H9 (cell line): ENCODE results near the gene DMD. TPM values are rescaled to one million over a fixed set of nuclear protein-coding genes. Genes with fewer than 3 reads are reported as not detected.

ENCODE experiments used
- DNase-seq: peaks from one replicate; pipeline ENCODE4 v3.0.0-alpha.2; 2017
- H2AFZ ChIP-seq: one replicate; pipeline ENCODE4 v1.6.1; 2013; ENCODE audit warnings: mild to moderate bottlenecking, low read length, control low read depth, moderate library complexity
- H2AK5ac ChIP-seq: 2 replicates; pipeline ENCODE4 v1.6.1; 2013; ENCODE audit warnings: low read length, control low read depth, mixed read lengths; ENCODE audit not compliant: insufficient read length
- H2BK120ac ChIP-seq: one replicate; pipeline ENCODE4 v1.6.1; 2013; ENCODE audit warnings: low read depth, mild to moderate bottlenecking, low read length, control low read depth, inconsistent platforms; ENCODE audit not compliant: poor library complexity, severe bottlenecking
- H2BK12ac ChIP-seq: 2 replicates; pipeline ENCODE4 v1.6.1; 2013; ENCODE audit warnings: low read length, control low read depth, mixed read lengths, low read depth; ENCODE audit not compliant: insufficient read length
- H2BK15ac ChIP-seq: 2 replicates; pipeline ENCODE4 v1.6.1; 2013; ENCODE audit warnings: low read depth, low read length, control low read depth
- H2BK20ac ChIP-seq: one replicate; pipeline ENCODE4 v1.6.1; 2013; ENCODE audit warnings: low read depth, mild to moderate bottlenecking, low read length, control low read depth, inconsistent platforms; ENCODE audit not compliant: poor library complexity, severe bottlenecking
- H2BK5ac ChIP-seq: 2 replicates; pipeline ENCODE4 v1.6.1; 2013; ENCODE audit warnings: low read length, control low read depth, mixed read lengths; ENCODE audit not compliant: insufficient read length
- H3K14ac ChIP-seq: 2 replicates; pipeline ENCODE4 v1.6.1; 2013; ENCODE audit warnings: low read length, control low read depth; ENCODE audit not compliant: insufficient read depth
- H3K18ac ChIP-seq: 2 replicates; pipeline ENCODE4 v1.6.1; 2013; ENCODE audit warnings: low read depth, mild to moderate bottlenecking, mixed read lengths, low read length, control low read depth; ENCODE audit not compliant: insufficient read length
- H3K23ac ChIP-seq: 2 replicates; pipeline ENCODE4 v1.6.1; 2013; ENCODE audit warnings: low read length, control low read depth, mixed read lengths, low read depth; ENCODE audit not compliant: insufficient read length
- H3K23me2 ChIP-seq: 2 replicates; pipeline ENCODE4 v1.6.1; 2013; ENCODE audit warnings: low read depth, mild to moderate bottlenecking, mixed read lengths, low read length, control low read depth; ENCODE audit not compliant: insufficient read length, poor library complexity, severe bottlenecking
- H3K27ac ChIP-seq: 2 replicates; pipeline ENCODE4 v1.5.1; 2013; ENCODE audit warnings: low read length, control low read depth, mixed read lengths, low read depth; ENCODE audit not compliant: insufficient read length
- H3K27me3 ChIP-seq: 2 replicates; pipeline ENCODE4 v1.6.1; 2013; ENCODE audit warnings: low read length, control low read depth, inconsistent platforms; ENCODE audit not compliant: insufficient read depth
- H3K4ac ChIP-seq: 2 replicates; pipeline ENCODE4 v1.6.1; 2013; ENCODE audit warnings: low read depth, mild to moderate bottlenecking, control low read depth, inconsistent platforms, low read length, moderate library complexity
- H3K4me1 ChIP-seq: 2 replicates; pipeline ENCODE4 v1.6.1; 2013; ENCODE audit warnings: low read length, control low read depth, inconsistent platforms; ENCODE audit not compliant: insufficient read depth
- H3K4me2 ChIP-seq: 2 replicates; pipeline ENCODE4 v1.6.1; 2013; ENCODE audit warnings: low read length, control low read depth, mixed read lengths; ENCODE audit not compliant: insufficient read length, insufficient read depth
- H3K56ac ChIP-seq: 2 replicates; pipeline ENCODE4 v1.6.1; 2013; ENCODE audit warnings: low read depth, mild to moderate bottlenecking, mixed read lengths, low read length, control low read depth; ENCODE audit not compliant: insufficient read length
- H3K79me1 ChIP-seq: 2 replicates; pipeline ENCODE4 v1.6.1; 2013; ENCODE audit warnings: low read depth, mild to moderate bottlenecking, moderate library complexity, low read length, control low read depth, inconsistent platforms; ENCODE audit not compliant: insufficient read depth, poor library complexity, severe bottlenecking
- H3K79me2 ChIP-seq: 2 replicates; pipeline ENCODE4 v1.6.1; 2013; ENCODE audit warnings: low read length, control low read depth, inconsistent platforms; ENCODE audit not compliant: insufficient read depth
- H3K9ac ChIP-seq: 2 replicates; pipeline ENCODE4 v1.6.1; 2013; ENCODE audit warnings: low read length, control low read depth, mixed read lengths; ENCODE audit not compliant: insufficient read length; ENCODE audit errors: extremely low read depth
- H3K9me3 ChIP-seq: one replicate; pipeline ENCODE4 v1.6.1; 2013; ENCODE audit warnings: low read depth, low read length, inconsistent platforms; ENCODE audit not compliant: control insufficient read depth
- H3T11ph ChIP-seq: one replicate; pipeline ENCODE4 v1.6.1; 2013; ENCODE audit warnings: mild to moderate bottlenecking, low read length, control low read depth, inconsistent platforms
- H4K20me1 ChIP-seq: one replicate; pipeline ENCODE4 v1.6.1; 2013; ENCODE audit not compliant: control insufficient read depth, insufficient read length, insufficient read depth
- H4K5ac ChIP-seq: 2 replicates; pipeline ENCODE4 v1.6.1; 2013; ENCODE audit warnings: low read depth, mild to moderate bottlenecking, mixed read lengths, low read length, control low read depth; ENCODE audit not compliant: insufficient read length
- H4K8ac ChIP-seq: replicated peaks from 2 replicates; pipeline ENCODE4 v1.6.1; 2013; ENCODE audit warnings: low read length, control low read depth, mixed read lengths, low read depth; ENCODE audit not compliant: insufficient read length
- H4K91ac ChIP-seq: 2 replicates; pipeline ENCODE4 v1.6.1; 2013; ENCODE audit warnings: low read depth, mild to moderate bottlenecking, moderate library complexity, mixed read lengths, low read length, control low read depth; ENCODE audit not compliant: insufficient read length
- H3K27ac Mint-ChIP-seq, 3 experiments: 2 replicates in 2 of 3; 3 replicates in 1 of 3; pipeline ENCODE4 v1.8.0; 2020 to 2021; ENCODE audit warnings: mixed read lengths in 3 of 3, mild to moderate bottlenecking in 1 of 3, moderate library complexity in 1 of 3
- H3K27me3 Mint-ChIP-seq: 2 replicates; pipeline ENCODE4 v1.8.0; 2021; ENCODE audit warnings: low read depth, mild to moderate bottlenecking, moderate library complexity, mixed read lengths
- H3K36me3 Mint-ChIP-seq, 3 experiments: 2 replicates in 2 of 3; 3 replicates in 1 of 3; pipeline ENCODE4 v1.8.0; 2020 to 2021; ENCODE audit warnings: low read depth in 3 of 3, mixed read lengths in 3 of 3; ENCODE audit not compliant: insufficient read depth in 1 of 3
- H3K4me1 Mint-ChIP-seq, 2 experiments: 2 replicates each; pipeline ENCODE4 v1.8.0; 2020; ENCODE audit warnings: mixed read lengths in 2 of 2
- H3K4me3 Mint-ChIP-seq, 2 experiments: 2 replicates in 1 of 2; 3 replicates in 1 of 2; pipeline ENCODE4 v1.8.0; 2020 to 2021; ENCODE audit warnings: mild to moderate bottlenecking in 2 of 2, mixed read lengths in 2 of 2, moderate library complexity in 1 of 2
- H3K9me3 Mint-ChIP-seq, 2 experiments: 2 replicates in 1 of 2; 3 replicates in 1 of 2; pipeline ENCODE4 v1.8.0; 2020; ENCODE audit warnings: mild to moderate bottlenecking in 2 of 2, mixed read lengths in 2 of 2, moderate library complexity in 1 of 2
- WGBS: extraction: QIAGEN DNeasy Blood & Tissue Kit; methylation state at CpG from one replicate; pipeline ENCODE4 v1.1.7; 2013; ENCODE audit warnings: missing lambda C conversion rate, low lambda C conversion rate, mixed read lengths; ENCODE audit not compliant: insufficient read length; ENCODE audit errors: extremely low coverage; 5-methylcytosine and 5-hydroxymethylcytosine counted together
- total RNA-seq: library from RNA; stranded (reverse); gene quantifications from 2 replicates; pipeline ENCODE4 v1.2.1, GENCODE V29; 2021
- TF ChIP-seq, protein P1 (sequence below): fragments of 200-600 bp; sonication (generic); conservative IDR thresholded peaks from 3 replicates; pipeline ENCODE4 v1.8.0; 2021; ENCODE audit warnings: antibody characterized with exemption, mild to moderate bottlenecking

DMD gene
- total RNA-seq, 1 experiment from 2014 or later, result 3.8 TPM

DNA sequence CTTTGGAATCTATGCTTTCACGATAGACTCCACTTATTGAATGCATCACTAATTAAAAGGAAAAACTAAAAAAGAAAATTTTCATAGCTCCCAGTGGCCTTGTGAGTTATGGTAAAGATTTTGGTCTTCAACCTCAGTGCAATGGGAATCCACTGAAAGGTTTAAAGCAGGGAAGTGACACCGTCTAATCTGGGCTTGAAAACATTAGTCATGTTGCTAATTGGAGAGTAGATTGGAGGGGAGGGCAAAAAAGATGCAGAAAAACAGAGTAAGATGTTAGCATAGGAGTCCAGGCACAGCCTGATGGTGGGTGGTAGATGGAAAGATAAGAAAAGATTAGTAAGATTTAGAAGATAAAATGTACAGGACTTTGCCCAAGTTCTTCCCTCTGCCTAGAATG, 1506.4 kb downstream of the DMD start:
- Histone ChIP-seq H2BK12ac (no peak overlapping the region), H2AFZ (no peak overlapping the region), H3K18ac (no peak overlapping the region), H3K23ac (no peak overlapping the region), H3K4me1 (no peaks in the 10 kb centered on the region), H4K20me1 (no peaks in the 10 kb centered on the region), H3K79me1 (no peaks in the 10 kb centered on the region), H3T11ph (no peak overlapping the region), H4K8ac (no peak overlapping the region), H2BK5ac (no peak overlapping the region), H4K5ac (no peak overlapping the region), H3K27me3 (no peaks in the 10 kb centered on the region), H3K9me3 (no peaks in the 10 kb centered on the region), H3K14ac (no peak overlapping the region), H3K27ac (no peak overlapping the region), H2BK120ac (no peak overlapping the region), H3K4me2 (no peak overlapping the region), H3K79me2 (no peaks in the 10 kb centered on the region), H2BK15ac (no peak overlapping the region), H3K56ac (no peak overlapping the region), H3K23me2 (no peaks in the 10 kb centered on the region), H4K91ac (no peak overlapping the region), H2AK5ac (no peak overlapping the region), H3K9ac (no peak overlapping the region), H3K4ac (no peak overlapping the region), H2BK20ac (no peak overlapping the region)
- WGBS, result no CpG with 5 or more reads among the region's 2 CpGs
- TF ChIP-seq, protein P1, sequence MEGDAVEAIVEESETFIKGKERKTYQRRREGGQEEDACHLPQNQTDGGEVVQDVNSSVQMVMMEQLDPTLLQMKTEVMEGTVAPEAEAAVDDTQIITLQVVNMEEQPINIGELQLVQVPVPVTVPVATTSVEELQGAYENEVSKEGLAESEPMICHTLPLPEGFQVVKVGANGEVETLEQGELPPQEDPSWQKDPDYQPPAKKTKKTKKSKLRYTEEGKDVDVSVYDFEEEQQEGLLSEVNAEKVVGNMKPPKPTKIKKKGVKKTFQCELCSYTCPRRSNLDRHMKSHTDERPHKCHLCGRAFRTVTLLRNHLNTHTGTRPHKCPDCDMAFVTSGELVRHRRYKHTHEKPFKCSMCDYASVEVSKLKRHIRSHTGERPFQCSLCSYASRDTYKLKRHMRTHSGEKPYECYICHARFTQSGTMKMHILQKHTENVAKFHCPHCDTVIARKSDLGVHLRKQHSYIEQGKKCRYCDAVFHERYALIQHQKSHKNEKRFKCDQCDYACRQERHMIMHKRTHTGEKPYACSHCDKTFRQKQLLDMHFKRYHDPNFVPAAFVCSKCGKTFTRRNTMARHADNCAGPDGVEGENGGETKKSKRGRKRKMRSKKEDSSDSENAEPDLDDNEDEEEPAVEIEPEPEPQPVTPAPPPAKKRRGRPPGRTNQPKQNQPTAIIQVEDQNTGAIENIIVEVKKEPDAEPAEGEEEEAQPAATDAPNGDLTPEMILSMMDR, result no peak
- Mint-ChIP-seq H3K27ac (no peak overlapping the region), H3K4me1 (peaks cover 0 to 3% of the 10 kb centered on the region in 2 experiments; a peak in 1 of 4 replicates), H3K36me3 (no peaks in the 10 kb centered on the region), H3K9me3 (peaks cover 36 to 50% of the 10 kb centered on the region in 2 experiments), H3K27me3 (no peaks in the 10 kb centered on the region), H3K4me3 (no peak overlapping the region)
- DNase-seq, result no peak
